C4-2B (cell line): ENCODE results near the gene FLRT1.

Experiments
- H3K27ac ChIP-seq: fragments of 450-650 bp; 2 replicates; pipeline ENCODE4 v1.5.1; 2017
- CTCF ChIP-seq: fragments of 450-650 bp; conservative IDR thresholded peaks from 2 replicates; pipeline ENCODE4 v1.5.1; 2017; ENCODE audit warnings: mild to moderate bottlenecking
- ZFX ChIP-seq: fragments of 450-650 bp; IDR thresholded peaks from 2 replicates; pipeline ENCODE4 v1.6.1; 2017

The FLRT1 gene

GRCh38 chr11:63996512-63996911 lies 39.2 kb upstream of the FLRT1 start:
- no peak overlapping the region for H3K27ac ChIP-seq
- TF ChIP-seq CTCF (no peak), ZFX (no peak)

- TF ChIP-seq ZFX (no peak), CTCF (no peak)
- H3K27ac ChIP-seq, result no peak overlapping the region
Measured at GRCh38 chr11:63997104-63997700, 38.5 kb upstream of the FLRT1 start.

GRCh38 chr11:63997801-63998337 lies 37.9 kb upstream of the FLRT1 start:
- H3K27ac ChIP-seq, result no peak overlapping the region
- TF ChIP-seq CTCF (no peak), ZFX (no peak)

GRCh38 chr11:63998558-63999348 lies 37.0 kb upstream of the FLRT1 start:
- H3K27ac ChIP-seq, result no peak overlapping the region
- no peak for TF ChIP-seq CTCF
- no peak for TF ChIP-seq ZFX

GRCh38 chr11:63999349-64000025 lies 36.2 kb upstream of the FLRT1 start:
- no peak overlapping the region for H3K27ac ChIP-seq
- no peak for TF ChIP-seq CTCF
- TF ChIP-seq ZFX, result no peak

- H3K27ac ChIP-seq, result no peak overlapping the region
- no peak for TF ChIP-seq ZFX
- TF ChIP-seq CTCF, result no peak
Measured at GRCh38 chr11:64000026-64000739, 35.5 kb upstream of the FLRT1 start.
